H1 (cell line): ENCODE results near the gene COL25A1. TPM values are rescaled to one million over a fixed set of nuclear protein-coding genes. Genes with fewer than 3 reads are reported as not detected.

ENCODE experiments used
- CTCF ChIA-PET: fragments of 300-600 bp; sonication (Branson Sonifier 250); formaldehyde crosslinking; loops from one replicate; lab custom pipeline; 2021; ENCODE audit not compliant: partially characterized antibody; lab: Charles Lee
- POLR2A ChIA-PET: fragments of 300-600 bp; sonication (Branson Sonifier 250); formaldehyde crosslinking; loops from one replicate; lab custom pipeline; 2021; ENCODE audit warnings: inconsistent platforms; ENCODE audit not compliant: partially characterized antibody; lab: Charles Lee
- DNase-seq, 2 experiments: peaks; one replicate each; pipeline versions ENCODE4 v3.0.0 to v3.0.0-alpha.2; 2010 to 2022; ENCODE audit warnings: low spot score in 2 of 2, low read depth in 1 of 2, mixed read lengths in 1 of 2
- FAIRE-seq: peaks from 2 replicates; lab custom pipeline; 2011; peaks lifted over from hg19 to GRCh38; lab: Jason Lieb, UNC
- H2AFZ ChIP-seq: 2 replicates; pipeline ENCODE4 v1.8.1; 2012; ENCODE audit warnings: low read length, inconsistent platforms
- H2AK5ac ChIP-seq: 2 replicates; pipeline ENCODE4 v1.6.1; 2013; ENCODE audit warnings: low read depth, low read length
- H2BK120ac ChIP-seq: replicated peaks from 2 replicates; pipeline ENCODE3; 2013; ENCODE audit warnings: low read depth, low read length, inconsistent platforms
- H2BK12ac ChIP-seq: 2 replicates; pipeline ENCODE4 v1.6.1; 2013; ENCODE audit warnings: low read depth, low read length
- H2BK15ac ChIP-seq: 2 replicates; pipeline ENCODE4 v1.6.1; 2013; ENCODE audit warnings: low read length
- H2BK20ac ChIP-seq: 2 replicates; pipeline ENCODE4 v1.6.1; 2013; ENCODE audit warnings: low read length
- H2BK5ac ChIP-seq: 2 replicates; pipeline ENCODE4 v1.6.1; 2013; ENCODE audit warnings: low read depth, low read length
- H3K14ac ChIP-seq: 2 replicates; pipeline ENCODE4 v1.6.1; 2013; ENCODE audit warnings: inconsistent platforms; ENCODE audit not compliant: insufficient read length
- H3K18ac ChIP-seq: 2 replicates; pipeline ENCODE4 v1.6.1; 2013; ENCODE audit warnings: low read length; ENCODE audit errors: extremely low read depth
- H3K23ac ChIP-seq: 2 replicates; pipeline ENCODE4 v1.6.1; 2013; ENCODE audit warnings: inconsistent platforms; ENCODE audit not compliant: insufficient read length
- H3K23me2 ChIP-seq: 2 replicates; pipeline ENCODE4 v1.6.1; 2013; ENCODE audit warnings: low read depth, low read length
- H3K27ac ChIP-seq: 2 replicates; pipeline ENCODE4 v1.6.1; 2011; ENCODE audit warnings: low read depth, low read length, inconsistent platforms
- H3K27me3 ChIP-seq, 4 experiments: replicated peaks in 1 of 4; 1 replicate in 1 of 4; 2 replicates in 3 of 4; pipeline versions ENCODE4 v1.6.1 to v1.8.1; 2011 to 2013; ENCODE audit warnings: low read length in 3 of 4, mild to moderate bottlenecking in 3 of 4, inconsistent platforms in 2 of 4, mixed read lengths in 2 of 4, moderate library complexity in 1 of 4; ENCODE audit not compliant: control insufficient read depth in 3 of 4, insufficient read depth in 3 of 4; ENCODE audit errors: extremely low read depth in 1 of 4
- H3K36me3 ChIP-seq, 4 experiments: 2 replicates each; pipeline versions ENCODE4 v1.6.1 to v1.8.1; 2011 to 2013; ENCODE audit warnings: mild to moderate bottlenecking in 4 of 4, low read length in 3 of 4, moderate library complexity in 2 of 4, control low read depth in 1 of 4, inconsistent platforms in 1 of 4; ENCODE audit not compliant: insufficient read depth in 4 of 4, control insufficient read depth in 2 of 4
- H3K4ac ChIP-seq: replicated peaks from 2 replicates; pipeline ENCODE3; 2013; ENCODE audit warnings: low read length, low read depth, mixed read lengths, inconsistent platforms; ENCODE audit not compliant: insufficient read length
- H3K4me1 ChIP-seq, 4 experiments: replicated peaks in 1 of 4; 1 replicate in 1 of 4; 2 replicates in 3 of 4; pipeline versions ENCODE4 v1.6.1 to v1.8.1; 2011 to 2013; ENCODE audit warnings: low read length in 3 of 4, inconsistent platforms in 2 of 4, mixed read lengths in 1 of 4; ENCODE audit not compliant: insufficient read depth in 4 of 4, control insufficient read depth in 3 of 4
- H3K4me2 ChIP-seq, 2 experiments: 2 replicates each; pipeline versions ENCODE4 v1.6.1 to v1.8.1; 2011 to 2013; ENCODE audit warnings: low read depth in 2 of 2, low read length in 2 of 2, control low read depth in 1 of 2, inconsistent platforms in 1 of 2, mild to moderate bottlenecking in 1 of 2; ENCODE audit not compliant: insufficient read depth in 1 of 2
- H3K4me3 ChIP-seq, 4 experiments: fragments of 200-600, 300-600 bp in 1 of 4; sonication (generic), shearing (Covaris generic), sonication (Bioruptor Twin) in 1 of 4; 2 replicates each; pipeline versions ENCODE4 v1.5.1 to v1.8.1; 2011 to 2016; ENCODE audit warnings: low read length in 4 of 4, low read depth in 3 of 4, control low read depth in 2 of 4, inconsistent platforms in 2 of 4, mild to moderate bottlenecking in 2 of 4, mixed read lengths in 1 of 4, moderate library complexity in 1 of 4; ENCODE audit not compliant: insufficient read depth in 2 of 4; ENCODE audit errors: extremely low read depth in 1 of 4
- H3K56ac ChIP-seq: replicated peaks from 2 replicates; pipeline ENCODE3; 2013; ENCODE audit warnings: low read depth, mild to moderate bottlenecking, mixed read lengths, low read length, inconsistent platforms; ENCODE audit not compliant: insufficient read length
- H3K79me1 ChIP-seq: 2 replicates; pipeline ENCODE4 v1.6.1; 2013; ENCODE audit warnings: low read depth, low read length, control low read depth
- H3K79me2 ChIP-seq, 2 experiments: 2 replicates each; pipeline versions ENCODE4 v1.6.1 to v1.8.1; 2012 to 2013; ENCODE audit warnings: low read length in 2 of 2, mild to moderate bottlenecking in 2 of 2, inconsistent platforms in 1 of 2; ENCODE audit not compliant: insufficient read depth in 2 of 2, control insufficient read depth in 1 of 2
- H3K9ac ChIP-seq, 4 experiments: replicated peaks in 1 of 4; 1 replicate in 1 of 4; 2 replicates in 3 of 4; pipeline versions ENCODE4 v1.6.1 to v1.8.1; 2011 to 2013; ENCODE audit warnings: low read depth in 3 of 4, low read length in 3 of 4, control low read depth in 2 of 4, mild to moderate bottlenecking in 2 of 4, moderate library complexity in 2 of 4, inconsistent platforms in 1 of 4; ENCODE audit errors: extremely low read depth in 1 of 4
- H3K9me3 ChIP-seq, 2 experiments: 2 replicates each; pipeline versions ENCODE4 v1.6.1 to v1.8.1; 2012 to 2013; ENCODE audit warnings: mild to moderate bottlenecking in 2 of 2, moderate library complexity in 2 of 2, control low read depth in 1 of 2, inconsistent platforms in 1 of 2, low read depth in 1 of 2, low read length in 1 of 2, mixed read lengths in 1 of 2; ENCODE audit not compliant: insufficient read depth in 2 of 2
- H4K20me1 ChIP-seq, 2 experiments: replicated peaks in 1 of 2; 2 replicates each; pipeline versions ENCODE3 to v1.8.1; 2011 to 2013; ENCODE audit warnings: inconsistent platforms in 2 of 2, low read length in 2 of 2, mild to moderate bottlenecking in 1 of 2; ENCODE audit not compliant: insufficient read depth in 2 of 2, control insufficient read depth in 1 of 2
- H4K5ac ChIP-seq: 2 replicates; pipeline ENCODE4 v1.6.1; 2013; ENCODE audit warnings: low read length, low read depth, mixed read lengths, inconsistent platforms; ENCODE audit not compliant: insufficient read length
- H4K8ac ChIP-seq: 2 replicates; pipeline ENCODE4 v1.8.0; 2013; ENCODE audit warnings: mild to moderate bottlenecking, moderate library complexity, low read length, inconsistent platforms; ENCODE audit not compliant: insufficient read depth; ENCODE audit errors: extremely low read depth
- H4K91ac ChIP-seq: replicated peaks from 2 replicates; pipeline ENCODE3; 2013; ENCODE audit warnings: low read length, mixed read lengths, inconsistent platforms; ENCODE audit not compliant: insufficient read length
- NANOG ChIP-seq: IDR thresholded peaks from 2 replicates; pipeline ENCODE4 v1.6.1; 2011; ENCODE audit warnings: low read length, low read depth, mild to moderate bottlenecking, inconsistent platforms; ENCODE audit not compliant: insufficient read depth, poor library complexity, severe bottlenecking
- SP1 ChIP-seq: IDR thresholded peaks from 2 replicates; pipeline ENCODE4 v1.6.1; 2011; ENCODE audit warnings: low read depth, low read length
- SP4 ChIP-seq: IDR thresholded peaks from 2 replicates; pipeline ENCODE4 v1.6.1; 2012; ENCODE audit warnings: low read length, inconsistent platforms
- TBP ChIP-seq: IDR thresholded peaks from 2 replicates; pipeline ENCODE4 v1.6.1; 2011; ENCODE audit warnings: low read depth, low read length, improper control_type of control experiment
- WGBS, 2 experiments: shearing (Covaris generic) in 1 of 2; methylation state at CpG; one replicate each; pipeline versions ENCODE4 v1.1.6 to v1.1.7; 2013 to 2015; ENCODE audit warnings: low lambda C conversion rate in 2 of 2, mixed read lengths in 2 of 2, inconsistent platforms in 1 of 2, low coverage in 1 of 2, missing lambda C conversion rate in 1 of 2; ENCODE audit not compliant: insufficient replicate concordance in 2 of 2, insufficient coverage in 1 of 2, insufficient read length in 1 of 2; ENCODE audit errors: extremely low coverage in 1 of 2, missing lambda C conversion rate in 1 of 2; 5-methylcytosine and 5-hydroxymethylcytosine counted together
- polyA plus RNA-seq, 7 experiments: library from polyadenylated mRNA; depleted of rRNA in 3 of 7; stranded (reverse) in 5 of 7; unstranded in 2 of 7; fragments of >200 nt in 5 of 7; fragments of 200-250 nt in 2 of 7; gene quantifications; 1 replicate in 5 of 7; 2 replicates in 1 of 7; 4 replicates in 1 of 7; pipeline versions ENCODE4 v1.2.1 to v1.2.3, GENCODE V29; 2011 to 2013; ENCODE audit warnings: missing spikeins in 2 of 7, mixed read lengths in 2 of 7
- total RNA-seq: library from RNA; stranded (reverse); fragmentation: NEBNext Ultra II Directional; extraction: Animal tissue kit (Norgen Biotek cat#: 25700); gene quantifications from 2 replicates; pipeline ENCODE4 v1.2.1, GENCODE V29; 2021
- TF ChIP-seq, protein P1 (sequence below): IDR thresholded peaks from 2 replicates; pipeline ENCODE4 v1.6.1; 2012; ENCODE audit warnings: inconsistent platforms

COL25A1 gene
- total and polyA plus RNA-seq, 2 of the 8 experiments (the other 6 are each of a cell fraction or from before 2014, with no cell fraction given): 1.1 to 8.3 TPM

DNA sequence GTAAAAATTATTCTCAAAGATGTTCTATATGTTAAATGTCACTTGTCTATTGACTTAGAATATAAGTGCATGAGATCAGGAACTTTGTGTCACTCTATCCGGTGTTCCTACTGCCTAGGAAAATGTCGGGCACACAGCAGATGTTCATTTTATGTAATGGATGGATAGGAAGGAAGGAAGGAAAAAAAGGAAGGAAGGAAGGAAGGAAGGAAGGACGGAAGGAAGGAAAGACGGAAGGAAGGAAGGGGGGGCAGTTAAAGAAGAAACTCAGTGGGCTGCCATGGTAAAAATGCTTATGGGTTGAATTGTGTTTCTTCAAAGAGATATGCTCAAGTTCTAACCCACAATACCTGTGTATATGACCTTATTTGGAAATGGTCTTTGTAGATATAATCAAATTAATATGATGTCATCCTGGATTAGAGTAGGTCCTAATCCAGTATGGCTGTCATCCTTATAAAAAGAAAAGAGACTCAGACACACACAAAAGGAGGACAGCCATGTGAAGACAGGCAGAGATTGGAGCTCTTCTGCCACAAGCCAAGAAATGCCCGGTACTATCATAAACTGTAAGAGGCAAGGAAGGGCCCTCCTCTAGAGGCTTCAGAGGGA lies 86.3 kb downstream of the COL25A1 start:
- Histone ChIP-seq H3K23ac (no peak overlapping the region), H4K20me1 (no peaks in the 10 kb centered on the region), H3K79me1 (no peaks in the 10 kb centered on the region), H2BK15ac (no peak overlapping the region), H3K79me2 (no peaks in the 10 kb centered on the region), H3K4ac (no peak overlapping the region), H2AK5ac (no peak overlapping the region), H3K4me1 (no peaks in the 10 kb centered on the region), H3K18ac (no peak overlapping the region), H4K91ac (no peak overlapping the region), H3K27ac (no peak overlapping the region), H2BK12ac (no peak overlapping the region), H3K56ac (no peak overlapping the region), H3K36me3 (no peaks in the 10 kb centered on the region), H3K27me3 (no peaks in the 10 kb centered on the region), H2BK120ac (no peak overlapping the region), H3K14ac (no peak overlapping the region), H2BK20ac (no peak overlapping the region), H3K4me3 (no peak overlapping the region), H2AFZ (no peak overlapping the region), H3K9ac (no peak overlapping the region), H3K4me2 (no peak overlapping the region), H4K8ac (no peak overlapping the region), H3K9me3 (no peaks in the 10 kb centered on the region), H2BK5ac (no peak overlapping the region), H4K5ac (no peak overlapping the region), H3K23me2 (no peaks in the 10 kb centered on the region)
- DNase-seq (no peak), FAIRE-seq (no peak)
- 82% methylated on average over 5 of the region's 5 CpGs; no CpG with 5 or more reads in 1 of the 2 experiments for WGBS, 2 experiments
- POLR2A ChIA-PET: no interaction called here
- CTCF ChIA-PET: no interaction called here
- TF ChIP-seq, protein P1, sequence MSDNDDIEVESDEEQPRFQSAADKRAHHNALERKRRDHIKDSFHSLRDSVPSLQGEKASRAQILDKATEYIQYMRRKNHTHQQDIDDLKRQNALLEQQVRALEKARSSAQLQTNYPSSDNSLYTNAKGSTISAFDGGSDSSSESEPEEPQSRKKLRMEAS: no peak
- TF ChIP-seq SP4 (no peak), SP1 (no peak), TBP (no peak), NANOG (no peak)
